ENCODE results near the gene LRTM2. TPM values are rescaled to one million over a fixed set of nuclear protein-coding genes. Genes with fewer than 3 reads are reported as not detected.

LRTM2 gene
- total RNA-seq, 1 donor from 2014 or later: 0.47 TPM

- no peaks in the 10 kb centered on the region for H3K36me3 Mint-ChIP-seq
- DNase-seq (ENCODE audit: low spot score in 2 of 2, unreplicated experiment in 2 of 2): no peak
- peaks cover 5% of the 10 kb centered on the region for H3K4me1 Mint-ChIP-seq
- H3K4me3 Mint-ChIP-seq: no peak overlapping the region
- no peak overlapping the region for H3K27ac Mint-ChIP-seq
- H3K27me3 Mint-ChIP-seq (ENCODE audit: low read depth): peaks cover 77% of the 10 kb centered on the region
- no peaks in the 10 kb centered on the region for H3K9me3 Mint-ChIP-seq
- no peak for TF ChIP-seq CTCF (IDR thresholded peaks at IDR 0.05; ENCODE audit: unreplicated experiment)
Measured at GRCh38 chr12:1826867-1827705, 6.7 kb downstream of the LRTM2 start.

GRCh38 chr12:1827826-1828805 is 7.8 kb downstream of the LRTM2 start:
- no peak overlapping the region for H3K27ac Mint-ChIP-seq
- no peaks in the 10 kb centered on the region for H3K36me3 Mint-ChIP-seq
- no peak overlapping the region for H3K4me3 Mint-ChIP-seq
- H3K4me1 Mint-ChIP-seq: peaks cover 5% of the 10 kb centered on the region
- TF ChIP-seq CTCF (IDR thresholded peaks at IDR 0.05; ENCODE audit: unreplicated experiment): no peak
- no peak for DNase-seq (ENCODE audit: low spot score in 2 of 2, unreplicated experiment in 2 of 2)
- H3K9me3 Mint-ChIP-seq: no peaks in the 10 kb centered on the region
- peaks cover 76% of the 10 kb centered on the region for H3K27me3 Mint-ChIP-seq (ENCODE audit: low read depth)

- no peak overlapping the region for H3K4me3 Mint-ChIP-seq
- H3K9me3 Mint-ChIP-seq: no peaks in the 10 kb centered on the region
- no peaks in the 10 kb centered on the region for H3K36me3 Mint-ChIP-seq
- TF ChIP-seq CTCF (IDR thresholded peaks at IDR 0.05; ENCODE audit: unreplicated experiment): no peak
- no peak overlapping the region for H3K27ac Mint-ChIP-seq
- DNase-seq (ENCODE audit: low spot score in 2 of 2, unreplicated experiment in 2 of 2): no peak
- H3K4me1 Mint-ChIP-seq: peaks cover 5% of the 10 kb centered on the region
- H3K27me3 Mint-ChIP-seq (ENCODE audit: low read depth): peaks cover 76% of the 10 kb centered on the region
Measured at GRCh38 chr12:1828856-1829255, 8.5 kb downstream of the LRTM2 start.

GRCh38 chr12:1829306-1829900 is 9.0 kb downstream of the LRTM2 start:
- Mint-ChIP-seq H3K4me1 (peaks cover 5% of the 10 kb centered on the region), H3K4me3 (no peak overlapping the region), H3K27ac (no peak overlapping the region), H3K36me3 (no peaks in the 10 kb centered on the region), H3K9me3 (no peaks in the 10 kb centered on the region), H3K27me3 (ENCODE audit: low read depth) (peaks cover 76% of the 10 kb centered on the region)
- no peak for DNase-seq (ENCODE audit: low spot score in 2 of 2, unreplicated experiment in 2 of 2)
- TF ChIP-seq CTCF (IDR thresholded peaks at IDR 0.05; ENCODE audit: unreplicated experiment): no peak

GRCh38 chr12:1830401-1830845 is 10.1 kb downstream of the LRTM2 start:
- H3K27me3 Mint-ChIP-seq (ENCODE audit: low read depth): peaks cover 76% of the 10 kb centered on the region
- no peak overlapping the region for H3K27ac Mint-ChIP-seq
- H3K36me3 Mint-ChIP-seq: no peaks in the 10 kb centered on the region
- no peak for DNase-seq (ENCODE audit: low spot score in 2 of 2, unreplicated experiment in 2 of 2)
- TF ChIP-seq CTCF (IDR thresholded peaks at IDR 0.05; ENCODE audit: unreplicated experiment): no peak
- H3K4me3 Mint-ChIP-seq: no peak overlapping the region
- H3K9me3 Mint-ChIP-seq: no peaks in the 10 kb centered on the region
- H3K4me1 Mint-ChIP-seq: peaks cover 5% of the 10 kb centered on the region
